ENCODE results near the gene KCMF1.

The KCMF1 gene

DNA sequence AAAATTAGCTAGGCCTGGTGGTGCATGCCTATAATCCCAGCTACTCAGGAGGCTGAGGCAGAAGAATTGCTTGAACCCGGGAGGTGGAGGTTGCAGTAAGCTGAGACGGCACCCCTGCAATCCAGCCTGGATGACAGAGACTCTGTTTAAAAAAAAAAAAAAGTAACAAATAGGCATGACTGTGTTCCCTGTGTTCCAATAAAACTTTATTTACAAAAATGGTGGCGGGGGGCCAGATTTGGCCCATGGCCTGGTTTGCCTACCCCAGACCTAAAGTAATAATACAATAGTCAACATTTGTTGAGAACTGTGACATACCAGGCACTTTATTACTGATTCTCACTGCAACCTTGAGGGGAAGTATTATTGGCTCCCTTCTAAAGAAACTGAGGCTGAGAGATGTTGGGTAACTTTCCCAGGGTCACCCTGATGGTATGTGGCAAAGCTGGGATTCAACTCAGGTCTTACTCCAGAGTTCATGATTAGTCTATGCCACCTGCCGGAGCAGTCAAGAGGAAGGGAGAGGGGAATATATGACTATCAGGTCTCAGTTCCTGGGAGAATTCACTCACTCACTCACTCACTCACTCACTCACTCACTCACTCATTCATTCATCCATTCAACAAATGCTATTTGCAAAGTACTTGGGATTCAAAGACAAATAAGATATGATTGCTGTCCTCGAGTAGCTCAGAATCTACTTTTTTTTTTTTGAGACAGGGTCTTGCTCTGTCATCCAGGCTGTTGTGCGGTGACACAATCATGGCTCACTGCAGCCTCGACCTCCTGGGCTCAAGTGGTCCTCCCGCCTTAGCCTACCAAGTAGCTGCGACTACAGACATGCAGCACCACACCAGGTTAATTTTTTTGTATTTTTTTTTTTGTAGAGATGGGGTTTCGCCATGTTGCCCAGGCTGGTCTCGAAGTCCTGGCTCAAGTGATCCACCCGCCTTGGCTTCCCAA is 14.3 kb upstream of the KCMF1 start:
- no peak for DNase-seq

DNA sequence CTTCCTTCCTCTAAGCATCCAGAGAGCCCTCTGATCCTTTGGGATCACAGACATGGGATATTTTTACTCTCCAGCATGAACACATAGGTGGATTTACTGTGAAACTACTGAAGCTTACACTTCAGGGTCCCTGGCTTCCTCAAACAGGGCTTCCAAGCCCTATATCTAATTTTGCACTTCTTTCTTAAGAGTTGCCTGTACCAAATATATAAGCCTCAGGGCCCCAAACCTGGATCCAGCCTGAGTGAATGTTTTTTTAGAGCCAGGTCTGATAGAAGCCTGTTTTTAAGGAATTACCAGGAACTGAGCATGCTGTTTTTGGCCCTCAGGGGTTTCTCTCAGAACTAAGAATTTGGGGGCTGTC is 13.2 kb upstream of the KCMF1 start:
- DNase-seq, result no peak

DNA sequence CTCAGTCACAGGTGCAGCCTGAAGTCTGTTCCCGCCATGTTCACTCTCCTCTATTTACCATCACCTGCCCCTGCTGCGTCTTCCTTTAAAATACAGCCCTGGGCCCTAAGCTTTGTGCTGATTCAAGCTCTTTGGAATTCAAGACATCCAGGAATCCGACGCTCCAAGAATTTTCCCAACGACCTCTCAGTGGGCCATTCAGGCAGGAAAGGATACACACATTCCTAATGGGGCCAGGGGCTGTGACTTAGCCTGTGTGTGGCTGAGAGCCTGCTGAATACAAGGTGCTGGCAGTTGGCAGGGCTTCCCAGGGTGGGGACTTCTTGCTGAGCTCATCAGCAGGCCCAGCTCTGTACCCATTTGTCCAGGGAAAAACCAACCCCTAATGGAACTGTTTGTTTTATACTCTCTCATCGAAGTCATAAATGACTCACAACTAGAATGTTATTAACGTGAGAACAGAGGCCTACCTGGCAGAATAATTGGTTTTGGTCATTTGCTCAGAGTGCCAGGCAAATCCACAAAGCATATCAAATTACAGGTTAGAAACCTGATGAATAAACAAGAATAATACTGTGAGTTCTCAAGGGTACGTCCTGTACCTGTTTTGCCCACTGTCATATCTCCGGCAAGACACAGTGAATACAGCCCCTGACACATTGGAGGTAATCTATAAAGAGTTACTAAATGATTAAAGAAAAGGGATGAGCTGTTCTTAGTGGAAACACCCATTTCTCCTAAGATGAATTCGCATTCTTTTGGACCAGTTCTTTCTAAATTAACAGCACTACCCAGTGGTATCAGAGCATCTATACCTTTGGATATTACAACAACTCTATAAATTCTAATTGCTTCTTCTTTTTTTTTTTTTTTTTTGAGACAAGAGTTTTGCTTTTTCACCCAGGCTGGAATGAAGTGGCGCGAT is 12.6 kb upstream of the KCMF1 start:
- DNase-seq, result no peak

DNA sequence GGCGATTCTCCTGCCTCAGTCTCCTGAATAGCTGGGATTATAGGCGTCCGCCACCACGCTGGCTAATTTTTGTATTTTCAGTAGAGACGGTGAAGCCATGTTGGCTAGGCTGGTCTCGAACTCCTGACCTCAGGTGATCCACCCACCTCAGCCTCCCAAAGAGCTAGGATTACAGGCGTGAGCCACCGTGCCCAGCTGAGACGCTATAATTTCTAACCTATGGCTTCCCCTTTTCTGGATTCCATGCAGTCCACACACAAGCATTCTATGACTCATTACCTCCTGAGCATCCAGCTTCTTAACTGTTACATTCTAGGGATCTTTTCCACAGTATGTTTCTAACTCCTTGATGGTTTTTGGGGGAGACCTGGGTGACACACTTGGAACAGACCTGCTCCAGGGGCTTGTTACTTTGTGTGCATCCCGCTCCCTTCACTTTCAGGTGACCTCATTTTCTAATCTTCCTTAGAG is 11.8 kb upstream of the KCMF1 start:
- no peak for DNase-seq

DNA sequence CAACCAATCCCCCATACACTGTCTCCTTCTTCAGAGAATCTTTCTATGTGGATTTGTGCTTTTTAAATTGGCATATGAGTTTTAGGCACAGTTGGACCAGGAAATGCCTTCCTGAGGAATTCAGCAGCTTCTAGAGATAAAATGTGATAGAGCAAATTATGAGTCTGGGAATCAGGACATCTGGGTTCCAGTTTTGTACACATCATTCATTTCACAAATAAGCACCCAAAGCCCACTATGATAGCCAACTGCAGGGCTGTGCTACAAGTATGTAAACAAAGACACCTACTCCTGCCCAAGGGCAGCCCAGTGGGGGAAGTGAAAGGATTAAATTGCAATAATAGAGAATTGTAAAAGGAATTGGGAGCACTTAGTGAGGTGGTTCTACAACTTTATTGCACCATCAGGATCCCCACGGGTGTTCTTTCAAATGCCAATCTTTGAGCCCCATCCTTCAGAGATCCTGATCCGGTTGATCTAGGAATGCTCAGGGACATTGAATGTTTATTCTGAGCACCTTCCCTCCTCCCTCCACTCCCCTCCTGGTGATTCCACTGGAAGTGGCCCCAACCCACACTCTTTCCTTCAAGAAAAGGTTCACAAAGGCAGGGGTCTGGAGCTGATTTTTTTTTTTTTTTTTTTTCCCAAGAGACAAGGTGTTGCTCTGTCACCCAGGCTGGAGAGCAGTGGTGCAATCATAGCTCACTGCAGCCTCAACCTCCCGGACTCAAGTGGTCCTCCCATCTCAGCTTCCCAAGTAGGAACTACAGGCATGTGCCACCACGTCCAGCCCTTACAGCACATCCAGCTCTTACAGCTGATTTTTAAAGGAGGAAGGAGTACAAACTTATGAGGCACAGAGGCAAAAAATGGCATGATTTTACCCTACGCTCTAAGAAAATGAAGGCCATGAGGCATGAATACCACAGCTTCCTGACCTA is 11.1 kb upstream of the KCMF1 start:
- no peak for DNase-seq

DNA sequence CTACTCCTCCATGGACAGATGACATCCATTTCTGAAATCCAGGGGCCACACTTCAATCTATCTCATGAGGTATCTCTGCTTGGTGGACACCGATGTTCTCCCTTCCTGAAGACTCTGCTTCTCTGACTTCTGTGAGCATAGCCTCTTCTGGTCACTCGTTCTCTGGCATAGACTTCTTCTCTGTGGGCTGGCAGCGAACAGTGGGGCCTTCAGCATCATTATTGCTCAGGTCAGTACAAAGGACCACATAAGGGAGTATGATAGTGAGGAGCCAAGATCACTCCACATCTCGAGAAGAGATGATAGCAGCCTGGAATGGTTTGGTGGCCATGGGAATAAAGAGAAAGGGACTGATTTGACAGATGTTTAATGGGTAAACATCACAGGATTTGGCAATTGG is 8.0 kb upstream of the KCMF1 start:
- DNase-seq, result no peak

DNA sequence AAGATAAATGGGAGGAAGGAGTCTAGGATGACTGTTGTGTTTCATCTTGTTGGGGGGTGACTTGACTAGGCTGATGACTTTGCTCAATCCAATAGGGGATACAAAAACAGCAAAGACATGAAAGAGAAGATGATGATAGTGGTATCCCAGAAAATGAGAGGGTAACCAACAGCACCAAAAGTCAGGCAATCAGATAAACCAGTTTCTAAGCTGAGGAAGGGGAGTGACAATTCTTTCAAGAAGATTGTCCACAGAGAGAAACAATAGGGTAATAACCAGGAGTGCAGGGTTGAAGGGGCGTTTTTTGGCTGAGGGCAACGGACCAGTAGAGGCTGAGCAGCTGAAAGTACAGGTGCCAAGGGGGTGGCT is 7.7 kb upstream of the KCMF1 start:
- no peak for DNase-seq

DNA sequence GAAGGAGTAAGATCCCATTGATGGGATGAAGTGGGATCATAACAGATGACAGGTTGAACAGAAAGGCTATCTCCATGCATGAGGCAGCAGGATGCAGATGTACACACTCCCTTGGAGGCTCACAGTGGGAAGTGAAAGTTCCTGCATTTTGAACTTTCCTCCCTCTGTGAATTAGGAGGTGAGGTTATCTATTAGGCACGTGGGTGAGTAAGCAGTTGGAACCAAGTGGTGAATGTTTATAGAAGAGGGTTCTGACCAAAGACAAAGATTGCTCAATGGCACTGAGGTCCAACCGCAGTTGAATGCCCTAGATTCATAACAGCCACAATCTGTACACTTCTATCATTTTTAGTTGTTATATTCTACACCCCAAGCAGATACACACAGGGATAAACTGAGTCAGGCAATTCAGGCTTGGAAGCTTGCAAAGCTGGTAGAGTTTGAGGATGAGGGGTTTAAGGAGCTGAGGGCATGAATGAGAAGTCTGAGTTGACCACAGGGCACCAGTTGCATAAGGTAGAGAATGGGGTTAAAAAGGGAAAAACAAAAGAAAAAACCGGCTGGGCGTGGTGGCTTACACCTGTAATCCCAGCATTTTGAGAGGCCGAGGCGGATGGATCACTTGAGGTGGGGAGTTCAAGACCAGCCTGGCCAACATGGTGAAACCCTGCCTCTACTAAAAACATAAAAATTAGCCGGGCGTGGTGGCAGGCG is 7.1 kb upstream of the KCMF1 start:
- DNase-seq, result no peak

DNA sequence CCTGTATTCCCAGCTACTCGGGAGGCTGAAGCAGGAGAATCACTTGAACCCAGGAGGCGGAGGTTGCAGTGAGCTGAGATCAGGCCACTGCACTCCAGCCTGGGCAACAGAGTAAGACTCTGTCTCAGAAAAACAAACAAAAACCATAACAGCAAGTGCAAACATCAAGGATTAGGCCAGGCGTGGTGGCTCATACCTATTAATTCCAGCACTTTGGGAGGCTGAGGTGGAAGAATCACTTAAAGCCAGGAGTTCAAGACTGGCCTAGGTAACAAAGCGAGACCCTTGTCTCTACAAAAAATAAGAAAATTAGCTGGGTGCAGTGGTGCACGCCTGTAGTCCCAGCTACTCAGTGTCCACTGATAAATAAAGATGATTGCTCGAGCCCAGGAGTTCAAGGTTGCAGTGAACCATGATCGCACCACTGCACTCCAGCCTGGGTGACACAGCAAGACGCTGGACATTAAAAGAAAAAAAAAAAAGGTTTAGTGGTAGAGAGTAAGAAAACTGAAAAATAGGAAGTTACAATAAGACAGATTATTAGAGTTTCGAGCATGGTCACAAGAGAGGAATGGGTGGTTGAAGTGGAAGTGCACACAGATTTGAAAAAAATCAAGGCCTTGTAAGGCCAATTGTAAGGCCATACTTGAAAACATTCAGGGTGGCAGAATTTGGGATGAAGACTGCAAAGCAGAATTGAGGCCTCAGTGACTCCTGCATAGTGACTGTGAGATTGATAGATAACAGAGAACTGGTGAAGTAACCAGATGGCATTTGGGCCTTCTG is 6.4 kb upstream of the KCMF1 start:
- DNase-seq, result no peak

DNA sequence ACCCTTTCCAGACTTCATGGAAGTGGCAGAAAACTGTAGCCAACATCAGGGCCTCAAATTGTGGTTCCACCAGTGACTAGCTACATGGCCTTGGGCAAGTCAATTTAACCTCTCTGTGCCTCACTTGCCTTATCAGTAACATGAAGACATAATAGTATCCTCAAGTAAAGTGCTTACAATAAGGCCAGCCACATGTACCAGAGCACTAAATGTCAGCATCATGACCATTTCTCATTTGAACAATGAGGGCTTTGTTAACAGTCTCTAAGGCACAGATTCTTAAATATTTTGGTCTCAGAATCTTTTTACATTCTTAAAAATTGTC is 5.8 kb upstream of the KCMF1 start:
- no peak for DNase-seq

DNA sequence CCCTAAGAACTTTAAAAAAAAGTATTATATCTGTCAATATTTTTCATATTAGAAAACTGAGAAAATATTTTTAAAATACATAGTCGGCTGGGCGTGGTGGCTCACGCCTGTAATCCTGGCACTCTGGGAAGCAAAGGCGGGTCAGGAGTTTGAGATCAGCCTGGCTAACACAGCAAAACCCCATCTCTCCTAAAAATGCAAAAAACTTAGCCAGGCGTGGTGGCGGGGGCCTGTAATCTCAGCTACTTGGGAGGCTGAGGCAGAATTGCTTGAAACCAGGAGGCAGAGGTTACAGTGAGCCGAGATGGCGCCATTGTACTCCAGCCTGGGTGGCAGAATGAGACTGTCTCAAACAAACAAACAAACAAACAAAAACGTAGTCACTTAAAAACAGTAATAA is 5.1 kb upstream of the KCMF1 start:
- DNase-seq, result no peak

DNA sequence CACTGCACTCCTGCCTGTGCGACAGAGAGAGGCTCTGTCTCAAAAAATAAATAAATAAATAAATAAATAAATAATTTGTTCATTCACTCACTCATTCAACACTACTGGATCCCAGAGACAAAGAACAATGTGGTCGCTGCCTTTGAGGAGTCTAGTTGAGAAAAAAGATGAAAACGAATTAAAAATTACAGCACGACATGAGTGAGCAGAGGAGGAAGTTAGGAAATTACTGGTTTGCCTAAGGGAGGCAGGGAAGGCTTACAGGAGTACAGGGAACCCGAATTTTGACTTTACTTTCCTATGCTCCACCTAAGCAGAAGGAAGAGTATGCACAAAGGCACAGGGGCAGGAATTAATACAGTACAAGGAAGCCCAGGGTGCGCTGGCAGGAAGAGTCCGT is 4.2 kb upstream of the KCMF1 start:
- no peak for DNase-seq

DNA sequence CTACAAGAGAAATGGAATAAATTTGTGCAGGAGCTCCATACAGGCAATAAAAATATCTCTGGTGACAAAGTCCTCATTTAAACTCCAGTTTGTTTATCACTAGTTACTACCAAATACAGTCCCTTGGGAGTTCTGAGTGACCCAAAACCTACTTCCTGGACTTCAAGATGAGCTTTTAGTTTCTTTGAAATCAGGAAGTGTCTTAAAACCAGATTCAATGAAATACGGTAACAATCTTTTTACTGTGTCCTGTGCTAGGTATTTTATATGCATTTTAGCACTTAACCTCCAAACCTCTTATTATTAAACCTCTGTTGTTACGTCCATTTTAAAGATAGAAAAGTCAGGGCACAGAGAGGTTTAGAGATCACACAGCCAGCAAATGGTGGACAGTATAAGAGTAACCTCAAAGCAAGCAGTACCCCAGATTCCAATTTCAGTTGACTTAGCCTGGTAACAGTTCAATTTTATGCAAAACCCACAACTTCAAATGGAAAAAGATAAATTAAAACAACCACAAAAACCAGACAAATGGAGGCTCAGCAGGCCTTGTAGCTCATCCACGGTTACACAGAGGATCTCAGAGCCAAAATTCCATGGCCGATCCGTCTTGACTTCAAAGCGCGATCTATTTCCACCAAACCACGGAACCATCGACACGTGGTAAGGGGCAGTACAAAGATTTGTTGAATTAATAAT is 1.3 kb upstream of the KCMF1 start:
- DNase-seq, result peak; percentile 12 to 66

DNA sequence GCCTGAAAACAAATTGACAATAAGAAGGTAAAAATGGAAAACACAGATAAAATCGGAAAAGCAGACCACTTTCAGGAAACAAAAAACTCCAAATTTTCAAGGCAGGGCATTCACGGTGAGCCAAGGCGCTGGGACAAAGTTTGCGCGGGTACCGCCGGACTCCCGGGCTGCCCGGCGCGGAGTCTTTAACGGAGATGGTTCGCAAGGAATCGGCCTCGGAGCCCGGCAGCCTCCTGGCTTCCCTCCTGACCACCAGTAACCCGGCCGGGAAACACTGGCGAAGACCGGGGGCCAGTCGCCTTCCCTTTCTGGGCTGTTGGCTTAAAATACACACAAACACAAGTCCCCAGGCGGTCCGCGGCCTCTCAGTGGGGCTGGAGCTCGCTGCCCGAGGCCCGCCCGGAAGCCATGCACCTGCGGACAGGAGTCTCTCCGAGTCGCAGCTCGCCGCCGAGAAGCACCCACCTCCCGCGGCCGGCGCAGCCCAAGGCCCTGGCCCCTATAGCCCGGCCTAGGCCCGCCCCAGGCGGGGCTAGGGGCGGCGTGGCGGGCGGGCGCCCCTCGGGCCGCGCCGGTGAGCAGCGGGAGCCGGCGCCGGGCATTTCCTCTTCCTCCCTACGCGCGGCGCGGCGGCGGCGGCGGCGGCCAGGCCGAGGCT is 622 bp upstream of the KCMF1 start:
- peak; percentile 46 to 65 for DNase-seq

DNA sequence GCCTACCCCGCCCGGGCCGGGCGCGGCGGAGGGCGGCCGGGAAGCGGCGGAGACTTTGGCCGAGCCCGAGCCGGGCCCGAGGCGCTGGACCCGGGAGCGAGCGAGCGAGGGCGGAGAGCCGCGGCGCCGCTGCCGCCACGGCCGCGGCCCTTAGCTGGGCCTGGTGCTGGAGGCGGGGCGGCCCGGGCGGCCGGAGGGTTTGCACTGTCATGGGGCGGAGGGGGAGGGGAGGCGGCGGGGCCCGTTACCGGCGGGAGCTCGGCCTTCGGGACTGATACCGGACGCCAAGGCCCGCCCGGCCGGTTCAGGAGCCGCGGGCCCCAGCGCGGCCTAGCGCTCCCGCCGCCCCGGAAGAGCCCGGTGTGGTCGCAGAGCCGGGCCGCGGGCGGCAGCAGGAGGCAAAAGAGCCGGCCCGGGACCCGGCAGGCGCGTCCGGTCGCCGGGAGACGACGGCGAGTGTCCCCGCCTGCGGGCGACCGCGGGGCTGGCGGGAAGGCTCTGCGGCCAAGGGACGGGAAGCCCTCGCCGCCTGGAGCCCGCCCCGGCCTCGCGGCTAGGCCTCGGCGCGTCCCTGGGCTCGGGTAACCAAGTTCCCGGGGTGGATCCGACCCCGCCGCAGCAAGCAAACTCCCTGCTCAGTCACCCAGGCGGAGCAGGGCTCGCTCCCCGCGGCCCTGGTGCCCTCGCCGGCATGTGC is 697 bp downstream of the KCMF1 start:
- peak; percentile 61 to 78 for DNase-seq

DNA sequence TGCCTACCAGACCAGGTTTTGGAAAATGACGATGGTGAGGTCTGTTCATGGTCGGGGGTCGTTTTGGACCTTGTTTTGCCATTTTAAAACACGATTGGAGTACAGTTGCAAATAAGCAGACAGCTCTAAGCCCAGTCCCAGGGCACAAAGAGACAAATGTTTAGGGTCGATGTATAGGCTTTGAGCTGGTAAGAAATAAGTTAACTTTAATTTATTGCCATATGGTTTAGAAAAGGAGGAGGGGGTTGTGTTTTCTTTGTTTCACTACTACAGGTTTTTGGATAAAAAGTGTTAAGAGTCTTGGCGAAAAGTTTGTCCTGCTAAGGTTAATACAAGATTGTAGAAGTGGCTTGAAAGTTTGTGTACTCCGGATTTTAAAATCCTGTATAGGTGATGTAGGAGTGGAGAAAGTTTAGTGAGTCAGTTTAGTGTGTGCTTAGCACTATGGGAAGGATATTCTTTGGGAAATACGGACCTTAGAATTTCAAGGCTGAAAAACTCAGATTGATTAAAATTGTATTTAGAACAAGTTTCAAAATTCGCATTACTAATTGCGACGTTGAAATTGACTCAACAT is 1.3 kb downstream of the KCMF1 start:
- DNase-seq, result no peak

DNA sequence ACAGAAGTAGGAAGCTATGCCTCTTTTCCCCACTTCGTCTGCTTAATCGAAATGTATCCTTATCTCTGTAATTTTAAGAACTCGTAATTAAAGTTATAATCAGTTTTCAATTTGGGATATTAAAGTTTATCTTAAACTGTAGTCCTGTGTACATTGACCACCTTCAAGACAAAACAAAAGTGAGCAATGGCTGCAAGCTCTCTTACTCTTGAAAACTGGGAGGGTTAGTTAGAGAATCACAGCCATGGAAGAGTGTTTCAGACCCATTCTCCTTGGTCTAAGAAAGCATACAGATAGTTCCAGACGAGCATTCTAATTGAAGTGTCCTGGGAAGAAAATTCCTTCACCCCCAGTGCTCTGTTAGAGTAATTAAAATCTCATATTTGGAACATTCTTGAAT is 2.0 kb downstream of the KCMF1 start:
- no peak for DNase-seq

DNA sequence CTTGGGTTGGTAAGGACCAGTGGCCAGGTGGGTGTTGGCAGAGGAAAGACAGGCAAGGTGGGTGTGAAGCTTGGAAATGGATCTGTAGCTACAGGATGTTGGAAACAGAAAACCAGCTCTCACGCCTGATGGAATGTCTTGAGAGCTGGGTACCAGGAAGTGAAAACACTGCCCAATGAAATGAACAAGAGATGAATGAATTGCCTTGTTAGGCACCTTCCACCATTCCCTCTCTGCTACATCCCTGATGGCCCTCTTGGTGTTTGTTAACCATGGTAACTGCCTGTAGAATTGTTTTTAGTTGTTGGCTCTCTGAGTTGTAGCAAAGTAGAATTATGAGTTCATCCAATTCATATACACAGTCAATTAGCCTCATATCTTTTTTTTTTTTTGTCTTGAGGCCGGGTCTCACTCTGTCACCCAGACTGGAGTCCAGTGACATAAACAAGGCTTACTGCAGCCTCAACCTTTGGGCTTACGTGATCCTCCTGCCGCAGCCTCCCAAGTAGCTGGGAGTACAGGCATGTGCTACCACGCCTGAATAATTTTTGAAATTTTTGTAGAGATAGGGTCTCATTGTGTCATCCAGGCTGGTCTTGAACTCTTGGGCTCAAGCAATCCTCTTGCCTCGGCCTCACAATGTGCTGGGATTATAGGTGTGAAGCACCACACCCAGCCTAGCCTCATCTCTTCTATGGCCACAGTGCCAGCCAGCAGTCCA is 9.5 kb downstream of the KCMF1 start:
- DNase-seq, result no peak

All from CD4-positive, alpha-beta T cell treated with Interferon alpha-2 for 1 hour (primary cell).